ENCODE data around the gene SNRNP70. TPM values are rescaled to one million over a fixed set of nuclear protein-coding genes. Genes with fewer than 3 reads are reported as not detected.

SNRNP70 gene
- total and polyA plus RNA-seq, 2 donors: 142 to 419 TPM

DNA sequence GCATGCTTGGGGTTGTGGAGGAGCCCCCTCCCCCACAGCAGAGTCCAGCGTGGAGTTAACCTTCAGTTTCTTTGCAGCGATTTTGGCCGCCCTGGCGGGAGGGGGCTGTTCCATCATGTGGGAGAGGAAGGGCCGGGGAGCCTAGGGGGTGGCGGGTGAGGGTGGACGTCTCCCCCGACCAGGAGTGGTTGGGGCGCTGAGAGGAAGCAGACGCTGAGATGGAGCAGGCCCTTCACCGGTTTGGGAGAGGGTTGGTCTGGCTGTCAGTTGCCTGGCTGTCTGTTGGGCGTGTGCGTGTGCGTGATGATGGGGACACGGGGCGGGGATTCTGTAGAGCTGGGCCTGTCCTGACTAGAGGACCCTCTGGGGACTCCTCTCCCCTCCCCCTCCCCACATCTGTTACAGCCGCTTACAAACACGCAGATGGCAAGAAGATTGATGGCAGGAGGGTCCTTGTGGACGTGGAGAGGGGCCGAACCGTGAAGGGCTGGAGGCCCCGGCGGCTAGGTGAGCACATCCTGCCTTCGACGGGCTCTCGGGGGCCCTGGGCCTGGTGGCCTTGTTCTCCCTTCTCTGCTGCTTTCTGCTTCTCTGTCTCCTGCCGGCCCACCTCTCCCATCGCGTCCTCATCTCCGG lies 19.1 kb downstream of the SNRNP70 start:
- WGBS: 93% methylated on average over 30 of the region's 30 CpGs

DNA sequence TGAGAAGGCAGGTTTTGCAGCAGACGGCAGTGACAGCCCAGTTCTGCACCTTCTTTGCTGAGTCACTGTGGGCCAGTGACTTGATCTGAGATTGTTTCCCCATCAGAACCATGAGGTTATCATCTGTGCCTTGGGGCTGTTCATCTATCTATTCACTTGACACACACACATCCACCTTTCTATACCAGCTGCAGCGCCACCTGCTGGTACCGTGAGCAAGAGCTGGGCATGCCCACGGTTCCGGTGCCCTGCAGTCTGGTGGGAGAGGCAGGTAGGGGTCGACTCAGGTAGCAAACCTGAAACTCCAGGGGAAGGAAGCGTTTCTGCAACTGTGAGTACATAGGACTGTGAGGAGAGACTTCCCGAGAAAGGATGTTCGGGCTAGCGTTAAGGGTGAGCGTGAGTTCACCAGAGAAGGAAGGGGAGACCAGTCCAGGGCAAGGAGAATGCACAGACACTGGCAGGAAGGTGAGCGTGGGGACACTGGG lies 21.4 kb downstream of the SNRNP70 start:
- peak in 2 of 9 donors; percentile 61 to 64 for DNase-seq (ENCODE audit: low read depth in 6 of 9, low spot score in 9 of 9)
- Histone ChIP-seq H3K36me3 (ENCODE audit: control insufficient read depth in 2 of 2, insufficient read depth in 2 of 2, low read length in 1 of 2) (peaks cover 76 to 80% of the 10 kb centered on the region in 2 donors), H3K27me3 (ENCODE audit: control insufficient read depth in 2 of 2, insufficient read depth in 1 of 2, low read length in 1 of 2) (no peaks in the 10 kb centered on the region), H3K27ac (ENCODE audit: low read depth in 1 of 2, low read length in 1 of 2) (no peak overlapping the region), H3K9me3 (ENCODE audit: control insufficient read depth in 2 of 2, insufficient read depth in 1 of 2, low read length in 1 of 2) (no peaks in the 10 kb centered on the region), H3K4me3 (ENCODE audit: low read length in 2 of 2) (no peak overlapping the region), H3K4me1 (ENCODE audit: control insufficient read depth in 2 of 2, insufficient read depth in 2 of 2, low read length in 2 of 2) (peaks cover 0 to 4% of the 10 kb centered on the region in 2 donors)
- WGBS: 81% methylated on average over 12 of the region's 12 CpGs

More for the DNA sequence above, 19.1 kb downstream of the SNRNP70 start:
- Histone ChIP-seq H3K36me3 (ENCODE audit: control insufficient read depth in 2 of 2, insufficient read depth in 2 of 2, low read length in 1 of 2) (peaks cover 95 to 99% of the 10 kb centered on the region in 2 donors), H3K4me3 (ENCODE audit: low read length in 2 of 2) (no peak overlapping the region), H3K27ac (ENCODE audit: low read depth in 1 of 2, low read length in 1 of 2) (no peak overlapping the region), H3K27me3 (ENCODE audit: control insufficient read depth in 2 of 2, insufficient read depth in 1 of 2, low read length in 1 of 2) (no peaks in the 10 kb centered on the region), H3K9me3 (ENCODE audit: control insufficient read depth in 2 of 2, insufficient read depth in 1 of 2, low read length in 1 of 2) (no peaks in the 10 kb centered on the region), H3K4me1 (ENCODE audit: control insufficient read depth in 2 of 2, insufficient read depth in 2 of 2, low read length in 2 of 2) (peaks cover 0 to 4% of the 10 kb centered on the region in 2 donors)
- no peak for DNase-seq (ENCODE audit: low read depth in 6 of 9, low spot score in 9 of 9)

- Histone ChIP-seq H3K36me3 (ENCODE audit: control insufficient read depth in 2 of 2, insufficient read depth in 2 of 2, low read length in 1 of 2) (peaks cover 64 to 70% of the 10 kb centered on the region in 2 donors), H3K9me3 (ENCODE audit: control insufficient read depth in 2 of 2, insufficient read depth in 1 of 2, low read length in 1 of 2) (no peaks in the 10 kb centered on the region), H3K27me3 (ENCODE audit: control insufficient read depth in 2 of 2, insufficient read depth in 1 of 2, low read length in 1 of 2) (no peaks in the 10 kb centered on the region), H3K4me1 (ENCODE audit: control insufficient read depth in 2 of 2, insufficient read depth in 2 of 2, low read length in 2 of 2) (peaks cover 0 to 4% of the 10 kb centered on the region in 2 donors), H3K4me3 (ENCODE audit: low read length in 2 of 2) (no peak overlapping the region), H3K27ac (ENCODE audit: low read depth in 1 of 2, low read length in 1 of 2) (no peak overlapping the region)
- WGBS: 98% methylated on average over 93 of the region's 93 CpGs
- DNase-seq (ENCODE audit: low read depth in 6 of 9, low spot score in 9 of 9): no peak
These were observed 22.6 kb downstream of the SNRNP70 start for GRCh38 chr19:49107625-49108459.

GRCh38 chr19:49109051-49109450 lies 23.8 kb downstream of the SNRNP70 start:
- Histone ChIP-seq H3K36me3 (ENCODE audit: control insufficient read depth in 2 of 2, insufficient read depth in 2 of 2, low read length in 1 of 2) (peaks cover 52 to 59% of the 10 kb centered on the region in 2 donors), H3K4me1 (ENCODE audit: control insufficient read depth in 2 of 2, insufficient read depth in 2 of 2, low read length in 2 of 2) (peaks cover 5 to 8% of the 10 kb centered on the region in 2 donors)
- DNase-seq (ENCODE audit: low read depth in 6 of 9, low spot score in 9 of 9): no peak

DNA sequence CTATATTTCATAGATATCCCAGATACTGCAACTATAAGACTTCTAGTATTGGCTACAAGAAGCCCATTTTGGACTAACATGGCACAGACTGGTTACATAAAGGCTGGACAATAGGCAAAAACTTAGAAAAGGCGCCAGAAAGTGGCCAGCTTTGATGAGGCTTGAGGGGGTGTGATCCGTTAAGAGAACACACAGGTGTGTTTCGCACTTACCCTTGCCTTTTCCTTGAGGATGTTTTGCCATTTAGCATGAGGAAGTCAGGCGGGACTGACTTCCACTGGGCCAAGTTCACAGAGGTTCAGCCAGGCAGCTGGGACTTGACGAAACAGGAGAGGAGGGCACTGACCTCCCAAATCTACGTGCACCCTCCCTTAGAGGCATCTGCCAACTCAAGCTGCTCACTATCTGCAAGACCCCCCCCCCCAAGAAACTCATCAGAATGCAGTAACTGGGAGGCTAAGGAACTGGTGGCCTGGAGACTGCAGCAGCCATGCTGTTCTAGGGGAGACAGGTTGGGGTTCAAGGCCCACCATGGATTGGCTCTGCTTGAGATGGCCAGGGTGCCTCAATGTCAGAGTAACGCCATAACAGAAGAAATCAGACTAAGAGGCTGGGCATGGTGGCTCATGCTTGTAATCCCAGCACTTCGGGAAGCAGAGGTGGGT lies 24.4 kb downstream of the SNRNP70 start:
- peaks cover 45 to 52% of the 10 kb centered on the region in 2 donors for H3K36me3 ChIP-seq (ENCODE audit: control insufficient read depth in 2 of 2, insufficient read depth in 2 of 2, low read length in 1 of 2)
- no peaks in the 10 kb centered on the region for H3K9me3 ChIP-seq (ENCODE audit: control insufficient read depth in 2 of 2, insufficient read depth in 1 of 2, low read length in 1 of 2)
- no peak for DNase-seq (ENCODE audit: low read depth in 6 of 9, low spot score in 9 of 9)
- peaks cover 0 to 10% of the 10 kb centered on the region in 2 donors for H3K27me3 ChIP-seq (ENCODE audit: control insufficient read depth in 2 of 2, insufficient read depth in 1 of 2, low read length in 1 of 2)
- WGBS: 98% methylated on average over 8 of the region's 8 CpGs
- no peak overlapping the region for H3K27ac ChIP-seq (ENCODE audit: low read depth in 1 of 2, low read length in 1 of 2)
- peaks cover 6 to 9% of the 10 kb centered on the region in 2 donors for H3K4me1 ChIP-seq (ENCODE audit: control insufficient read depth in 2 of 2, insufficient read depth in 2 of 2, low read length in 2 of 2)
- no peak overlapping the region for H3K4me3 ChIP-seq (ENCODE audit: low read length in 2 of 2)

More at GRCh38 chr19:49109051-49109450, 23.8 kb downstream of the SNRNP70 start:
- no peak overlapping the region for H3K4me3 ChIP-seq (ENCODE audit: low read length in 2 of 2)
- WGBS: 97% methylated on average over 5 of the region's 5 CpGs
- peaks cover 0 to 8% of the 10 kb centered on the region in 2 donors for H3K27me3 ChIP-seq (ENCODE audit: control insufficient read depth in 2 of 2, insufficient read depth in 1 of 2, low read length in 1 of 2)
- H3K9me3 ChIP-seq (ENCODE audit: control insufficient read depth in 2 of 2, insufficient read depth in 1 of 2, low read length in 1 of 2): no peaks in the 10 kb centered on the region
- no peak overlapping the region for H3K27ac ChIP-seq (ENCODE audit: low read depth in 1 of 2, low read length in 1 of 2)

DNA sequence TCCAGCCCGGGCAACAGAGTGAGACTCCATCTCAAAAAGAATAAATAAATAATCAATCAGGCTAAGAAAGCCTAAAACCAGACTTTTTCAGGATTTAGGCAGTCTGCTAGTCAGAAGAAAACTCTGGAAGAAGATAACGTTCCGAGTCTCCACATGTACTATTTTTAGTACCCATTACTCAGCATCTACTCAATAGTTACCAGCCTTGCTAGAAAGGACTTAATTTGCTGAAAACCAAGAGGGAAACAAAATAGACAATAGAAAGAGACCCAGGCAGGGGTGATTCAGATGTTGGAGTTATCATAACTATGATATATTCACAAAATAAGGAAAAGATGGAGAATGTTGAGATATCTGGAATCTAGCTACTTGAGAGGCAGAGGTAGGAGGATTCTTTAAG lies 25.3 kb downstream of the SNRNP70 start:
- 88% methylated on average over 3 of the region's 3 CpGs for WGBS
- Histone ChIP-seq H3K36me3 (ENCODE audit: control insufficient read depth in 2 of 2, insufficient read depth in 2 of 2, low read length in 1 of 2) (peaks cover 37 to 44% of the 10 kb centered on the region in 2 donors), H3K9me3 (ENCODE audit: control insufficient read depth in 2 of 2, insufficient read depth in 1 of 2, low read length in 1 of 2) (no peaks in the 10 kb centered on the region), H3K27ac (ENCODE audit: low read depth in 1 of 2, low read length in 1 of 2) (no peak overlapping the region), H3K4me3 (ENCODE audit: low read length in 2 of 2) (no peak overlapping the region), H3K4me1 (ENCODE audit: control insufficient read depth in 2 of 2, insufficient read depth in 2 of 2, low read length in 2 of 2) (peaks cover 10 to 12% of the 10 kb centered on the region in 2 donors), H3K27me3 (ENCODE audit: control insufficient read depth in 2 of 2, insufficient read depth in 1 of 2, low read length in 1 of 2) (peaks cover 0 to 15% of the 10 kb centered on the region in 2 donors)
- DNase-seq (ENCODE audit: low read depth in 6 of 9, low spot score in 9 of 9): no peak

GRCh38 chr19:49111218-49111998 lies 26.2 kb downstream of the SNRNP70 start:
- DNase-seq (ENCODE audit: low read depth in 6 of 9, low spot score in 9 of 9): no peak
- H3K36me3 ChIP-seq (ENCODE audit: control insufficient read depth in 2 of 2, insufficient read depth in 2 of 2, low read length in 1 of 2): peaks cover 28 to 37% of the 10 kb centered on the region in 2 donors
- no peak overlapping the region for H3K4me3 ChIP-seq (ENCODE audit: low read length in 2 of 2)
- no peaks in the 10 kb centered on the region for H3K9me3 ChIP-seq (ENCODE audit: control insufficient read depth in 2 of 2, insufficient read depth in 1 of 2, low read length in 1 of 2)
- no peak overlapping the region for H3K27ac ChIP-seq (ENCODE audit: low read depth in 1 of 2, low read length in 1 of 2)
- WGBS: 94% methylated on average over 11 of the region's 11 CpGs
- peaks cover 0 to 15% of the 10 kb centered on the region in 2 donors for H3K27me3 ChIP-seq (ENCODE audit: control insufficient read depth in 2 of 2, insufficient read depth in 1 of 2, low read length in 1 of 2)
- peaks cover 10 to 12% of the 10 kb centered on the region in 2 donors for H3K4me1 ChIP-seq (ENCODE audit: control insufficient read depth in 2 of 2, insufficient read depth in 2 of 2, low read length in 2 of 2)
